ENCODE measurements around the gene CYB561D2.
A peak's percentile ranks its signal among the peaks of the same experiment; 100 is the strongest.

CYB561D2 gene

GRCh38 chr3:50369012-50369670 is 18.5 kb downstream of the CYB561D2 start:
- Histone ChIP-seq H3F3A (ENCODE audit: insufficient read depth, low read length) (no peaks in the 10 kb centered on the region), H3K27ac (ENCODE audit: low read depth, low read length, poor library complexity, severe bottlenecking) (no peak overlapping the region), H4K20me1 (ENCODE audit: insufficient read depth, low read length) (no peaks in the 10 kb centered on the region), H3K36me3 (ENCODE audit: insufficient read depth, low read length) (no peaks in the 10 kb centered on the region), H2AFZ (ENCODE audit: low read length) (no peak overlapping the region), H3K9ac (ENCODE audit: low read length) (no peak overlapping the region), H3K4me3 (ENCODE audit: low read depth, low read length, poor library complexity, severe bottlenecking) (no peak overlapping the region), H3K79me2 (ENCODE audit: insufficient read depth, low read length) (no peaks in the 10 kb centered on the region), H3K9me3 (ENCODE audit: low read length) (no peaks in the 10 kb centered on the region), H3K9me2 (ENCODE audit: low read depth, low read length) (no peaks in the 10 kb centered on the region), H3K4me2 (ENCODE audit: low read length) (no peak overlapping the region), H3K27me3 (ENCODE audit: insufficient read depth, low read length) (peaks cover 11% of the 10 kb centered on the region), H3K4me1 (ENCODE audit: insufficient read depth, low read length, severe bottlenecking) (peaks cover 11% of the 10 kb centered on the region)
- TF ChIP-seq EZH2 (IDR thresholded peaks at IDR 0.05; ENCODE audit: borderline replicate concordance, low read length): no peak
- TF ChIP-seq, protein P1, sequence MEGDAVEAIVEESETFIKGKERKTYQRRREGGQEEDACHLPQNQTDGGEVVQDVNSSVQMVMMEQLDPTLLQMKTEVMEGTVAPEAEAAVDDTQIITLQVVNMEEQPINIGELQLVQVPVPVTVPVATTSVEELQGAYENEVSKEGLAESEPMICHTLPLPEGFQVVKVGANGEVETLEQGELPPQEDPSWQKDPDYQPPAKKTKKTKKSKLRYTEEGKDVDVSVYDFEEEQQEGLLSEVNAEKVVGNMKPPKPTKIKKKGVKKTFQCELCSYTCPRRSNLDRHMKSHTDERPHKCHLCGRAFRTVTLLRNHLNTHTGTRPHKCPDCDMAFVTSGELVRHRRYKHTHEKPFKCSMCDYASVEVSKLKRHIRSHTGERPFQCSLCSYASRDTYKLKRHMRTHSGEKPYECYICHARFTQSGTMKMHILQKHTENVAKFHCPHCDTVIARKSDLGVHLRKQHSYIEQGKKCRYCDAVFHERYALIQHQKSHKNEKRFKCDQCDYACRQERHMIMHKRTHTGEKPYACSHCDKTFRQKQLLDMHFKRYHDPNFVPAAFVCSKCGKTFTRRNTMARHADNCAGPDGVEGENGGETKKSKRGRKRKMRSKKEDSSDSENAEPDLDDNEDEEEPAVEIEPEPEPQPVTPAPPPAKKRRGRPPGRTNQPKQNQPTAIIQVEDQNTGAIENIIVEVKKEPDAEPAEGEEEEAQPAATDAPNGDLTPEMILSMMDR (IDR thresholded peaks at IDR 0.05; ENCODE audit: low read length): no peak

- Histone ChIP-seq H3K27me3 (ENCODE audit: insufficient read depth, low read length) (peaks cover 11% of the 10 kb centered on the region), H3F3A (ENCODE audit: insufficient read depth, low read length) (no peaks in the 10 kb centered on the region), H4K20me1 (ENCODE audit: insufficient read depth, low read length) (no peaks in the 10 kb centered on the region), H3K27ac (ENCODE audit: low read depth, low read length, poor library complexity, severe bottlenecking) (no peak overlapping the region), H3K9ac (ENCODE audit: low read length) (no peak overlapping the region), H3K9me2 (ENCODE audit: low read depth, low read length) (no peaks in the 10 kb centered on the region), H3K4me1 (ENCODE audit: insufficient read depth, low read length, severe bottlenecking) (peaks cover 3% of the 10 kb centered on the region), H2AFZ (ENCODE audit: low read length) (no peak overlapping the region), H3K4me3 (ENCODE audit: low read depth, low read length, poor library complexity, severe bottlenecking) (no peak overlapping the region), H3K36me3 (ENCODE audit: insufficient read depth, low read length) (no peaks in the 10 kb centered on the region), H3K79me2 (ENCODE audit: insufficient read depth, low read length) (no peaks in the 10 kb centered on the region), H3K4me2 (ENCODE audit: low read length) (no peak overlapping the region), H3K9me3 (ENCODE audit: low read length) (no peaks in the 10 kb centered on the region)
- TF ChIP-seq, protein P1 (IDR thresholded peaks at IDR 0.05; ENCODE audit: low read length): peak; percentile 46
- no peak for TF ChIP-seq EZH2 (IDR thresholded peaks at IDR 0.05; ENCODE audit: borderline replicate concordance, low read length)
Measured at GRCh38 chr3:50370594-50370993, 19.9 kb downstream of the CYB561D2 start.

DNA sequence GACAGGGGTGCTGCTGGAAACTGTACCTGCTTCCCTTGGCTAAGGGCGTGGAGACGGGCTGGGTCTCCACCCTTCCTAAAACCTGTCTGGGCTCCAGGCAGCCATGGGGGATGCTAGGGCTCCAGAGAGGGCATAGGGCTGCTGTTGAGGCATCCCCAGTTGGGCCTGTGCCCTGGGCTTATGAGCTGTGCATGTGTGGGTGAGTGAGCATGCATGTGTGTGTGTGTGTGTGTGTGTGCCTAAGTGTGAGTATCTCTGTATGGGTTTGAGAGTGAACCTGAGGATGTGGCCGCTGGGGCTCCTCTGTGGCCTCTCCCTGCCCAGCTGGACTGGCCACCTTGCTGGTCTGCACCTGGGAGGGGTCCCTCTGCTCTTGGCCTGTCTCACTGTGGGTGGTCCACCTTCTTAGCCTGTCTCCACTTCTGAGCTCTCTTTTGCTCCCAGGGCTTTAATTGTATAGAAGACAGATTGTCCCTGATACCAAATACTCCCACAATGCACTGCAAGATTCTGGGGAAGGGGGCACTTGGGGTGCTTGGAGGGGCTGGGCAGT is 20.5 kb downstream of the CYB561D2 start:
- TF ChIP-seq, protein P1 (IDR thresholded peaks at IDR 0.05; ENCODE audit: low read length): no peak
- no peak for TF ChIP-seq EZH2 (IDR thresholded peaks at IDR 0.05; ENCODE audit: borderline replicate concordance, low read length)
- Histone ChIP-seq H3K27ac (ENCODE audit: low read depth, low read length, poor library complexity, severe bottlenecking) (no peak overlapping the region), H3K4me2 (ENCODE audit: low read length) (no peak overlapping the region), H3K9me2 (ENCODE audit: low read depth, low read length) (no peaks in the 10 kb centered on the region), H3K4me1 (ENCODE audit: insufficient read depth, low read length, severe bottlenecking) (no peaks in the 10 kb centered on the region), H4K20me1 (ENCODE audit: insufficient read depth, low read length) (no peaks in the 10 kb centered on the region), H3K9me3 (ENCODE audit: low read length) (no peaks in the 10 kb centered on the region), H3K36me3 (ENCODE audit: insufficient read depth, low read length) (no peaks in the 10 kb centered on the region), H2AFZ (ENCODE audit: low read length) (no peak overlapping the region), H3F3A (ENCODE audit: insufficient read depth, low read length) (no peaks in the 10 kb centered on the region), H3K4me3 (ENCODE audit: low read depth, low read length, poor library complexity, severe bottlenecking) (no peak overlapping the region), H3K27me3 (ENCODE audit: insufficient read depth, low read length) (peaks cover 11% of the 10 kb centered on the region), H3K9ac (ENCODE audit: low read length) (no peak overlapping the region), H3K79me2 (ENCODE audit: insufficient read depth, low read length) (no peaks in the 10 kb centered on the region)
